Bronchial epithelial cell (primary cell): Measurements from ENCODE around the gene RAPGEF4. TPM values are rescaled to one million over a fixed set of nuclear protein-coding genes. Genes with fewer than 3 reads are reported as not detected.

Source experiments
- DNase-seq: peaks from one replicate; pipeline ENCODE4 v3.0.0-alpha.2; 2010; ENCODE audit warnings: low read depth
- FAIRE-seq: peaks from 2 replicates; lab custom pipeline; 2011; peaks lifted over from hg19 to GRCh38; lab: Jason Lieb, UNC
- H3K27me3 ChIP-seq: 2 replicates; pipeline ENCODE4 v1.5.1; 2011; ENCODE audit warnings: low read length; ENCODE audit not compliant: control insufficient read depth, insufficient read depth
- H3K36me3 ChIP-seq: 2 replicates; pipeline ENCODE4 v1.5.1; 2011; ENCODE audit warnings: low read length; ENCODE audit not compliant: control insufficient read depth, insufficient read depth
- H3K4me3 ChIP-seq: 2 replicates; pipeline ENCODE4 v1.5.1; 2011; ENCODE audit warnings: mild to moderate bottlenecking, low read depth, low read length, control low read depth
- CTCF ChIP-seq: IDR thresholded peaks from 2 replicates; pipeline ENCODE4 v1.5.1; 2011; ENCODE audit warnings: mild to moderate bottlenecking, moderate library complexity, low read length, control low read depth, inconsistent platforms; ENCODE audit not compliant: insufficient read depth, severe bottlenecking
- total RNA-seq: library from RNA; depleted of rRNA; stranded (reverse); fragments of >200 nt; gene quantifications from 2 replicates; pipeline ENCODE4 v1.2.1, GENCODE V29; 2014

RAPGEF4 gene
- total RNA-seq, 1 donor from 2014 or later: 0.26 TPM

GRCh38 chr2:173058097-173058496 lies 322.5 kb downstream of the RAPGEF4 start:
- FAIRE-seq (no peak), DNase-seq (no peak)
- Histone ChIP-seq H3K36me3 (no peaks in the 10 kb centered on the region), H3K4me3 (no peak overlapping the region), H3K27me3 (no peaks in the 10 kb centered on the region)
- TF ChIP-seq CTCF: no peak

DNA sequence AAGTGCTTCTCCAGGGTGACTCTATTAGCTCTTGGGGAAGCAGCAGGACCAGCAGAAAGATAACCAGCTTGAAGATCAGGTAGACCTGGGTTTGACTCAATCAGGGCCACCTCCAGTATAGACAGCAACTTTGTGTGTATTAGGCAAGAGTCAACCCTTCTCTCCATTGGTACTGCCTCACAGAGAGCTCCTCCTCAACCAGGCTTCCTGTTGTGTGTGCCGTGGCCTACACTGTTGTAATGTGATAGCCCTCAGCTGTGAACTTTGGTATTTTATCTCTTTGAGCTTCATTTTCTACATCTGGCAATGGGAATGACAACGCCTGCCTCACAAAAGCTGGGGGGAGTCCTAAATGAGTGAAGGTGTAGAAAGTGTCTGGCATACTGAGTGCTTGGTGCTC lies 323.0 kb downstream of the RAPGEF4 start:
- no peak for TF ChIP-seq CTCF
- H3K27me3 ChIP-seq: no peaks in the 10 kb centered on the region
- no peaks in the 10 kb centered on the region for H3K36me3 ChIP-seq
- DNase-seq (no peak), FAIRE-seq (no peak)
- no peak overlapping the region for H3K4me3 ChIP-seq

- H3K36me3 ChIP-seq: no peaks in the 10 kb centered on the region
- H3K27me3 ChIP-seq: no peaks in the 10 kb centered on the region
- no peak overlapping the region for H3K4me3 ChIP-seq
- no peak for TF ChIP-seq CTCF
- no peak for FAIRE-seq
- DNase-seq: no peak
These were observed 323.6 kb downstream of the RAPGEF4 start for GRCh38 chr2:173059292-173059691.

DNA sequence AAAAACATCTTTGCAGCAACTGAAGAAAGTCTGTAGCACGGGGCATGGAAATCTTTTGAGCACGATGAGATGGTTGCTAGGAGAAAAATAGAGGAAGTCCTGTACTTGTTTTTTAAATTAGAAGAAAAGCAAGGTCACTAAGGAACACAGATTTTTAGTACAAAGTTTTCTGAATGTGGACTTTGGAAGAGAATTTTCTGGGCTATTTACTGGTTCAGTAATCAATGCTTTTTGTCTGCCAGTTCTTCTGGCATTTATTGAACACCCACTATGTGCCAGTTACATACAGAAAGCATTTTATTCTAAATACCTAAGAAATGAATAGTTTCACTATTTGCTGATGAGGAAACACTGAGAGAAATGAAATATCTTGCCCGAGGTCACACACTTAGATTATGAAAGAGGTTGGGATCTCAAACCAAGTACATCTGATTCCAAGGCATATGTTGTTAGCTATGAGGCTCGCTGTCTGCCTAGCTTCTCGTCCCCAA lies 324.4 kb downstream of the RAPGEF4 start:
- FAIRE-seq (no peak), DNase-seq (peak; percentile 47)
- Histone ChIP-seq H3K36me3 (no peaks in the 10 kb centered on the region), H3K27me3 (no peaks in the 10 kb centered on the region), H3K4me3 (no peak overlapping the region)
- TF ChIP-seq CTCF: no peak

DNA sequence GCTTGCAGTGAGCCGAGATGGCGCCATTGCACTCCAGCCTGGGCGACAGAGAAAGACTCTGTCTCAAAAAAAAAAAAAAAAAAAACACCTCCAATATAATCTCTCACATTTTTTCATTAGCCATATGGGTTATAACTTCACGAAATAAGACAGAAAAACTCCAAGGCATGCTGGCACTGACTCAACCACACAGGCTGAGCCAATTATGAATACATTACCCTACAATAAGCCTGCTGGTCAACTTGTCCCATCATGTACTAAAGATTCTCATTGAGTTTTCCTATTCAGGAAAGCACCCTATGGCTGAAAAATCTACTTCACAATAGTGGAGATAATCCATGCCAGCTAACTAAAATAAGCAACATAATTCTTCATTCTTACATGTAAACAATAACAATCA lies 327.2 kb downstream of the RAPGEF4 start:
- no peaks in the 10 kb centered on the region for H3K36me3 ChIP-seq
- TF ChIP-seq CTCF: no peak
- peak; percentile 18 for FAIRE-seq
- H3K4me3 ChIP-seq: no peak overlapping the region
- no peaks in the 10 kb centered on the region for H3K27me3 ChIP-seq
- peak; percentile 92 for DNase-seq

GRCh38 chr2:173064151-173064805 lies 328.6 kb downstream of the RAPGEF4 start:
- peak; percentile 89 for DNase-seq
- no peak for TF ChIP-seq CTCF
- Histone ChIP-seq H3K4me3 (no peak overlapping the region), H3K27me3 (no peaks in the 10 kb centered on the region), H3K36me3 (no peaks in the 10 kb centered on the region)
- FAIRE-seq: no peak
